WTC11 (cell line): Measurements from ENCODE around the gene MTHFD1L. TPM values are rescaled to one million over a fixed set of nuclear protein-coding genes. Genes with fewer than 3 reads are reported as not detected.

Experiments used
- ATAC-seq: fragments of 200-7000 bp; cut with Tn5 transposase; 2 replicates; pipeline ENCODE4 v1.10.0; 2021; ENCODE audit warnings: mild to moderate bottlenecking, moderate library complexity
- CTCF ChIA-PET: fragments of 300-600 bp; sonication (Branson Sonifier 250); formaldehyde crosslinking; loops from one replicate; lab custom pipeline; 2021; ENCODE audit warnings: antibody characterized with exemption; lab: Charles Lee
- POLR2A ChIA-PET: fragments of 350-600 bp; sonication (Branson Sonifier 250); formaldehyde crosslinking; loops from one replicate; lab custom pipeline; 2021; ENCODE audit warnings: antibody characterized with exemption; lab: Charles Lee
- DNase-seq: peaks from one replicate; pipeline ENCODE4 v3.0.0; 2021; ENCODE audit warnings: low spot score
- H3K27ac Mint-ChIP-seq: 2 replicates; pipeline ENCODE4 v1.8.0; 2021; ENCODE audit warnings: mixed read lengths
- H3K27me3 Mint-ChIP-seq: 2 replicates; pipeline ENCODE4 v1.8.0; 2021; ENCODE audit warnings: low read depth, mild to moderate bottlenecking, moderate library complexity, mixed read lengths
- H3K36me3 Mint-ChIP-seq: 2 replicates; pipeline ENCODE4 v1.8.0; 2021; ENCODE audit warnings: mixed read lengths
- H3K4me1 Mint-ChIP-seq: 2 replicates; pipeline ENCODE4 v1.8.0; 2022; ENCODE audit warnings: mixed read lengths
- H3K4me3 Mint-ChIP-seq: 2 replicates; pipeline ENCODE4 v1.8.0; 2021; ENCODE audit warnings: mild to moderate bottlenecking, moderate library complexity, mixed read lengths
- H3K9me3 Mint-ChIP-seq: 2 replicates; pipeline ENCODE4 v1.8.0; 2021; ENCODE audit warnings: mixed read lengths
- AR ChIP-seq: fragments of 250-450 bp; sonication (Bioruptor Pico); IDR thresholded peaks from 2 replicates; pipeline ENCODE4 v1.9.0; 2021; ENCODE audit warnings: mild to moderate bottlenecking
- CREM ChIP-seq: sonication (generic); formaldehyde crosslinking; IDR thresholded peaks from 2 replicates; pipeline ENCODE4 v1.8.1; 2022; ENCODE audit warnings: mild to moderate bottlenecking, missing genetic modification reagents, moderate library complexity
- EMX1 ChIP-seq: fragments of 250-450 bp; sonication (Bioruptor Pico); IDR thresholded peaks from 2 replicates; pipeline ENCODE4 v1.8.0; 2021; ENCODE audit warnings: mild to moderate bottlenecking
- FOXP4 ChIP-seq: sonication (generic); formaldehyde crosslinking; IDR thresholded peaks from 2 replicates; pipeline ENCODE4 v1.8.0; 2022; ENCODE audit warnings: mild to moderate bottlenecking, missing genetic modification reagents
- GRHL2 ChIP-seq: fragments of 250-450 bp; sonication (Bioruptor Pico); IDR thresholded peaks from 2 replicates; pipeline ENCODE4 v1.8.0; 2022; ENCODE audit warnings: mild to moderate bottlenecking, moderate library complexity; ENCODE audit not compliant: insufficient replicate concordance, severe bottlenecking
- JUN ChIP-seq: sonication (generic); formaldehyde crosslinking; IDR thresholded peaks from 2 replicates; pipeline ENCODE4 v1.8.0; 2023; ENCODE audit warnings: mild to moderate bottlenecking, missing genetic modification reagents
- KAT7 ChIP-seq: sonication (generic); formaldehyde crosslinking; IDR thresholded peaks from 2 replicates; pipeline ENCODE4 v1.8.1; 2023; ENCODE audit warnings: missing genetic modification reagents, mild to moderate bottlenecking, borderline replicate concordance
- MYBL2 ChIP-seq: sonication (generic); formaldehyde crosslinking; IDR thresholded peaks from 2 replicates; pipeline ENCODE4 v1.8.1; 2023; ENCODE audit warnings: mild to moderate bottlenecking, moderate library complexity, missing genetic modification reagents
- OVOL2 ChIP-seq: fragments of 250-450 bp; sonication (Bioruptor Pico); IDR thresholded peaks from 2 replicates; pipeline ENCODE4 v1.9.0; 2021; ENCODE audit warnings: mild to moderate bottlenecking, borderline replicate concordance
- SMAD4 ChIP-seq: sonication (generic); formaldehyde crosslinking; IDR thresholded peaks from 2 replicates; pipeline ENCODE4 v1.8.0; 2022; ENCODE audit warnings: mild to moderate bottlenecking, missing genetic modification reagents
- SOX15 ChIP-seq: fragments of 250-450 bp; sonication (Bioruptor Pico); IDR thresholded peaks from 2 replicates; pipeline ENCODE4 v1.9.0; 2021; ENCODE audit warnings: mild to moderate bottlenecking
- TEAD1 ChIP-seq: sonication (generic); formaldehyde crosslinking; IDR thresholded peaks from 2 replicates; pipeline ENCODE4 v1.8.0; 2022; ENCODE audit warnings: mild to moderate bottlenecking, missing genetic modification reagents
- USF2 ChIP-seq: sonication (generic); formaldehyde crosslinking; IDR thresholded peaks from 2 replicates; pipeline ENCODE4 v1.8.1; 2023; ENCODE audit warnings: mild to moderate bottlenecking, missing genetic modification reagents, moderate library complexity
- ZNF671 ChIP-seq: fragments of 250-450 bp; sonication (Bioruptor Pico); IDR thresholded peaks from 2 replicates; pipeline ENCODE4 v1.8.0; 2021; ENCODE audit warnings: mild to moderate bottlenecking
- ZSCAN18 ChIP-seq: fragments of 250-450 bp; sonication (Bioruptor Pico); IDR thresholded peaks from 2 replicates; pipeline ENCODE4 v2.1.2; 2022; ENCODE audit warnings: mild to moderate bottlenecking, moderate library complexity
- total RNA-seq: library from RNA; stranded (reverse); gene quantifications from 3 replicates; pipeline ENCODE4 v1.2.3, GENCODE V29; 2021

The MTHFD1L gene
- total RNA-seq, 1 experiment from 2014 or later = 104 TPM

- TF ChIP-seq FOXP4 (CRISPR knock-in tag) = no peak
- TF ChIP-seq EMX1 = no peak
- no peak for TF ChIP-seq ZSCAN18 (CRISPR knock-in tag)
- TF ChIP-seq TEAD1 (CRISPR knock-in tag) = no peak
- TF ChIP-seq KAT7 (CRISPR knock-in tag) = no peak
- TF ChIP-seq MYBL2 (CRISPR knock-in tag) = no peak
- TF ChIP-seq SOX15 (CRISPR knock-in tag) = no peak
- no peak for TF ChIP-seq AR (CRISPR knock-in tag)
- TF ChIP-seq USF2 (CRISPR knock-in tag) = no peak
- no peak for TF ChIP-seq JUN (CRISPR knock-in tag)
- no peak for TF ChIP-seq ZNF671
Measured at GRCh38 chr6:151002057-151002450, 136.6 kb downstream of the MTHFD1L start (continued).

- CTCF ChIA-PET = interaction anchor here (1.2 to 1.5 kb wide), 2 partner anchors 12 to 111 kb away, joined by 4 to 6 read pairs; no protein-coding TSS in a partner anchor
- H3K4me1 Mint-ChIP-seq = peaks cover 38% of the 10 kb centered on the region
- H3K27ac Mint-ChIP-seq = peak overlapping the region; percentile 37
- ATAC-seq (no peak), DNase-seq (no peak)
- no peaks in the 10 kb centered on the region for H3K27me3 Mint-ChIP-seq
- H3K4me3 Mint-ChIP-seq = no peak overlapping the region
- TF ChIP-seq CREM (CRISPR knock-in tag) (no peak), FOXP4 (CRISPR knock-in tag) (no peak)
- no peaks in the 10 kb centered on the region for H3K9me3 Mint-ChIP-seq
- POLR2A ChIA-PET = no interaction called here
- peaks cover 6% of the 10 kb centered on the region; the same call in 1 of the 2 replicates for H3K36me3 Mint-ChIP-seq
Measured at GRCh38 chr6:151002491-151002935, 137.0 kb downstream of the MTHFD1L start.

GRCh38 chr6:151004383-151005024, 139.0 kb downstream of the MTHFD1L start:
- Mint-ChIP-seq H3K36me3 (0 out of 2 replicates have a peak, but pooled peaks cover 3% of the 10 kb centered on the region), H3K4me3 (no peak overlapping the region), H3K27me3 (no peaks in the 10 kb centered on the region), H3K9me3 (no peaks in the 10 kb centered on the region), H3K27ac (peak overlapping the region; percentile 77), H3K4me1 (peaks cover 50% of the 10 kb centered on the region)
- no peak for ATAC-seq
- ChIA-PET CTCF (interaction anchor here (0.5 to 2.1 kb wide), 3 partner anchors 10 to 320 kb away, joined by 3 to 17 read pairs (median 3); no protein-coding TSS in a partner anchor), POLR2A (interaction anchor here (0.7 kb wide), 1 partner anchor 320 kb away, joined by 3 read pairs; no protein-coding TSS in a partner anchor)
- TF ChIP-seq SMAD4 (CRISPR knock-in tag) (no peak), GRHL2 (CRISPR knock-in tag) (no peak), OVOL2 (CRISPR knock-in tag) (no peak)
- no peak for DNase-seq
